HepG2 (cell line): Measurements from ENCODE around the gene RUVBL2. TPM values are rescaled to one million over a fixed set of nuclear protein-coding genes. Genes with fewer than 3 reads are reported as not detected.
A peak's percentile ranks its signal among the peaks of the same experiment; 100 is the strongest.

Experiments used
- ATAC-seq: fragments of 200-7000 bp; cut with Tn5 transposase; 3 replicates; pipeline ENCODE4 v1.9.1; 2020; ENCODE audit warnings: mild to moderate bottlenecking, moderate library complexity
- BruUV-seq: library from RNA; stranded (reverse); fragments of 400-500 nt; replicated peaks from 2 replicates; lab custom pipeline; 2021; lab: Mats Ljungman, UMichigan
- CTCF ChIA-PET: fragments of 300-600 bp; formaldehyde crosslinking; extraction: SDS; loops from one replicate; lab custom pipeline; 2021; ENCODE audit warnings: low total read pairs, inconsistent platforms, low intra/inter-chr PET ratio; lab: Yijun Ruan, JAX
- POLR2A ChIA-PET: fragments of 350-600 bp; sonication (Branson Sonifier 250); formaldehyde crosslinking; loops from one replicate; lab custom pipeline; 2020; ENCODE audit warnings: antibody characterized with exemption, inconsistent platforms; lab: Yijun Ruan, JAX
- DNase-seq: peaks from one replicate; pipeline ENCODE4 v3.0.0-alpha.2; 2015; ENCODE audit warnings: low spot score
- FAIRE-seq: peaks from 3 replicates; lab custom pipeline; 2011; peaks lifted over from hg19 to GRCh38; lab: Jason Lieb, UNC
- H2AFZ ChIP-seq: one replicate; pipeline ENCODE4 v1.6.1; 2011; ENCODE audit warnings: low read length, inconsistent platforms
- H3K27ac ChIP-seq: fragments of 300-600 bp; 3 replicates; pipeline ENCODE4 v1.8.0; 2011; ENCODE audit warnings: mixed run types, mild to moderate bottlenecking, mixed read lengths, low read length, inconsistent platforms; ENCODE audit not compliant: insufficient read depth; ENCODE audit errors: extremely low read length
- H3K27me3 ChIP-seq, 2 experiments: fragments of 200-600 bp in 1 of 2; 2 replicates in 1 of 2; 3 replicates in 1 of 2; pipeline versions ENCODE4 v1.6.0 to v1.8.0; 2011; ENCODE audit warnings: low read length in 2 of 2, mild to moderate bottlenecking in 2 of 2, moderate library complexity in 2 of 2, inconsistent platforms in 1 of 2; ENCODE audit not compliant: insufficient read depth in 2 of 2, control insufficient read depth in 1 of 2
- H3K36me3 ChIP-seq, 2 experiments: fragments of 200-600 bp in 1 of 2; replicated peaks in 1 of 2; 2 replicates in 1 of 2; 3 replicates in 1 of 2; pipeline versions ENCODE4 v1.5.1 to v1.8.0; 2011; ENCODE audit warnings: low read length in 2 of 2, inconsistent platforms in 1 of 2; ENCODE audit not compliant: insufficient read depth in 2 of 2, control insufficient read depth in 1 of 2
- H3K4me1 ChIP-seq: 2 replicates; pipeline ENCODE4 v1.5.1; 2012; ENCODE audit warnings: low read length, inconsistent platforms; ENCODE audit not compliant: insufficient read depth
- H3K4me2 ChIP-seq: 2 replicates; pipeline ENCODE4 v1.6.0; 2011; ENCODE audit warnings: low read depth, low read length, inconsistent platforms
- H3K4me3 ChIP-seq, 3 experiments: fragments of 200-600 bp in 1 of 3; sonication (generic), shearing (Covaris generic) in 1 of 3; replicated peaks in 1 of 3; 2 replicates each; pipeline ENCODE4 v1.5.1; 2011 to 2016; ENCODE audit warnings: low read length in 3 of 3, inconsistent platforms in 2 of 3, low read depth in 2 of 3, mild to moderate bottlenecking in 2 of 3, control low read depth in 1 of 3, mixed read lengths in 1 of 3; ENCODE audit not compliant: insufficient read depth in 1 of 3
- H3K79me2 ChIP-seq: one replicate; pipeline ENCODE4 v1.6.1; 2011; ENCODE audit warnings: low read length, inconsistent platforms; ENCODE audit not compliant: insufficient read depth
- H3K9ac ChIP-seq: 2 replicates; pipeline ENCODE4 v1.6.0; 2011; ENCODE audit warnings: mild to moderate bottlenecking, low read depth, low read length, inconsistent platforms; ENCODE audit not compliant: insufficient read depth
- H3K9me3 ChIP-seq: 2 replicates; pipeline ENCODE4 v1.5.1; 2012; ENCODE audit warnings: mild to moderate bottlenecking, low read length
- H4K20me1 ChIP-seq: 2 replicates; pipeline ENCODE4 v1.6.0; 2011; ENCODE audit warnings: inconsistent platforms, mild to moderate bottlenecking, low read length, moderate library complexity; ENCODE audit not compliant: insufficient read depth
- MAF1 ChIP-seq: sonication (generic); formaldehyde crosslinking; IDR thresholded peaks from 2 replicates; pipeline ENCODE4 v1.5.0; 2020; ENCODE audit warnings: missing genetic modification reagents, borderline replicate concordance
- NFE2 ChIP-seq: sonication (generic); formaldehyde crosslinking; IDR thresholded peaks from 2 replicates; pipeline ENCODE4 v1.4.0; 2020; ENCODE audit warnings: missing genetic modification reagents
- NR2F1 ChIP-seq, 2 experiments: fragments of 450-650 bp in 1 of 2; formaldehyde crosslinking in 1 of 2; IDR thresholded peaks; 2 replicates each; pipeline versions ENCODE4 v1.5.0 to v1.6.1; 2016 to 2020; ENCODE audit warnings: mild to moderate bottlenecking in 1 of 2, missing compliant biosample characterization in 1 of 2, missing genetic modification reagents in 1 of 2, moderate library complexity in 1 of 2
- PATZ1 ChIP-seq: sonication (generic); formaldehyde crosslinking; IDR thresholded peaks from 2 replicates; pipeline ENCODE4 v1.4.0; 2020; ENCODE audit warnings: missing genetic modification reagents
- ZBTB3 ChIP-seq: sonication (generic); formaldehyde crosslinking; IDR thresholded peaks from 2 replicates; pipeline ENCODE4 v1.4.0; 2020; ENCODE audit warnings: low read depth, mild to moderate bottlenecking, moderate library complexity, missing genetic modification reagents, borderline replicate concordance
- ZFP36L2 ChIP-seq: sonication (generic); formaldehyde crosslinking; IDR thresholded peaks from 2 replicates; pipeline ENCODE4 v1.4.0; 2020; ENCODE audit warnings: missing genetic modification reagents
- ZNF20 ChIP-seq: sonication (generic); formaldehyde crosslinking; IDR thresholded peaks from 2 replicates; pipeline ENCODE4 v1.4.0; 2020; ENCODE audit warnings: mild to moderate bottlenecking, moderate library complexity, missing genetic modification reagents
- ZNF3 ChIP-seq: IDR thresholded peaks from 2 replicates; pipeline ENCODE4 v1.7.0; 2017; ENCODE audit warnings: inconsistent platforms
- ZNF407 ChIP-seq: sonication (generic); formaldehyde crosslinking; IDR thresholded peaks from one replicate; pipeline ENCODE4 v1.5.1; 2020; ENCODE audit warnings: mild to moderate bottlenecking, missing genetic modification reagents; ENCODE audit errors: not compliant biosample characterization
- ZNF441 ChIP-seq: sonication (generic); formaldehyde crosslinking; IDR thresholded peaks from 2 replicates; pipeline ENCODE4 v1.7.0; 2021; ENCODE audit warnings: missing genetic modification reagents, borderline replicate concordance
- WGBS: methylation state at CpG from one replicate; pipeline ENCODE4 v1.1.6; 2017; ENCODE audit warnings: low lambda C conversion rate; 5-methylcytosine and 5-hydroxymethylcytosine counted together
- in situ Hi-C: cut with HindIII; loops from 2 replicates; pipeline ENCODE4 v1.10.0; 2017; ENCODE audit warnings: low pct_unique_long_range_greater_than_20kb; ENCODE audit not compliant: extremely low pct_ligation_motif_present
- intact Hi-C: fragments of 100-400 bp; cut with micrococcal nuclease; formaldehyde crosslinking; loops from one replicate; pipeline ENCODE4 v1.10.0; 2022; ENCODE audit not compliant: unreplicated experiment
- polyA plus RNA-seq, 8 experiments: library from polyadenylated mRNA; depleted of rRNA in 3 of 8; stranded (reverse) in 7 of 8; unstranded in 1 of 8; fragments of >200 nt; fragmentation: Illumina TruSeq in 4 of 8; extraction: Trizol in 4 of 8; gene quantifications; 2 replicates each; pipeline versions ENCODE4 v1.2.1 to v1.2.3, GENCODE V29; 2011 to 2016; ENCODE audit warnings: low read depth in 4 of 8, missing spikeins in 1 of 8, mixed read lengths in 1 of 8; ENCODE audit not compliant: insufficient read depth in 1 of 8
- total RNA-seq, 5 experiments: library from RNA; depleted of rRNA; stranded (reverse); fragments of >200 nt; fragmentation: Illumina TruSeq; extraction: Trizol; gene quantifications; 2 replicates each; pipeline ENCODE4 v1.2.3, GENCODE V29; 2016; ENCODE audit warnings: low read depth in 1 of 5

The RUVBL2 gene
- total and polyA plus RNA-seq, 2 of the 13 experiments (the other 11 are each of a cell fraction or from before 2014, with no cell fraction given) = 120 to 122 TPM

GRCh38 chr19:48968179-48968661 is 25.5 kb upstream of the RUVBL2 start:
- H3K9ac ChIP-seq = no peak overlapping the region
- ATAC-seq = peak; percentile 8
- POLR2A ChIA-PET = interaction anchor here (1.0 to 5.6 kb wide), 17 partner anchors 9 to 180 kb away, joined by 3 to 153 read pairs (median 4); partner anchors contain the start of genes BAX, DHDH, GYS1 and NUCB1
- no peaks in the 10 kb centered on the region; a peak in 1 of 5 replicates for H3K27me3 ChIP-seq
- H3K79me2 ChIP-seq = peaks cover 25% of the 10 kb centered on the region
- CTCF ChIA-PET = no interaction called here
- peaks cover 24% of the 10 kb centered on the region for H3K4me1 ChIP-seq
- 50% methylated on average over 4 of the region's 4 CpGs for WGBS
- H3K36me3 ChIP-seq = peaks cover 3 to 25% of the 10 kb centered on the region in 2 experiments
- no peaks in the 10 kb centered on the region for H3K9me3 ChIP-seq
- peak overlapping the region; percentile 86 for H3K27ac ChIP-seq
- in situ Hi-C loops (no loop called here), intact Hi-C loops (loop anchor here (1.0 to 10.0 kb wide), 3 partner anchors 22 to 183 kb away; partner anchors contain the start of gene PPP1R15A)
- no peak overlapping the region for H2AFZ ChIP-seq
- DNase-seq = peak; percentile 39
- no peak overlapping the region for H3K4me3 ChIP-seq
- H4K20me1 ChIP-seq = peaks cover 33% of the 10 kb centered on the region
- FAIRE-seq = no peak
- BruUV-seq = no TSS peak
- H3K4me2 ChIP-seq = no peak overlapping the region
- TF ChIP-seq ZNF3 (no peak), MAF1 (CRISPR knock-in tag) (no peak), ZNF407 (CRISPR knock-in tag) (no peak), ZNF20 (no peak), PATZ1 (CRISPR knock-in tag) (0 out of 2 replicates have a peak, but pooled peaks have one; percentile 34), ZBTB3 (CRISPR knock-in tag) (no peak), NFE2 (CRISPR knock-in tag) (no peak), ZFP36L2 (CRISPR knock-in tag) (no peak), NR2F1 (CRISPR knock-in tag; IDR thresholded peaks at IDR 0.05) (no peak), ZNF441 (CRISPR knock-in tag) (no peak)
